GM19468 (cell line): ENCODE results near the gene HBE1.

ENCODE experiments used
- ATAC-seq: cut with Tn5 transposase; IDR thresholded peaks from one replicate; pipeline ENCODE4 v1.9.1; 2021; ENCODE audit warnings: mild to moderate bottlenecking, moderate library complexity, moderate number of reproducible peaks; ENCODE audit not compliant: unreplicated experiment; ENCODE audit errors: extremely low read depth

HBE1 gene

DNA sequence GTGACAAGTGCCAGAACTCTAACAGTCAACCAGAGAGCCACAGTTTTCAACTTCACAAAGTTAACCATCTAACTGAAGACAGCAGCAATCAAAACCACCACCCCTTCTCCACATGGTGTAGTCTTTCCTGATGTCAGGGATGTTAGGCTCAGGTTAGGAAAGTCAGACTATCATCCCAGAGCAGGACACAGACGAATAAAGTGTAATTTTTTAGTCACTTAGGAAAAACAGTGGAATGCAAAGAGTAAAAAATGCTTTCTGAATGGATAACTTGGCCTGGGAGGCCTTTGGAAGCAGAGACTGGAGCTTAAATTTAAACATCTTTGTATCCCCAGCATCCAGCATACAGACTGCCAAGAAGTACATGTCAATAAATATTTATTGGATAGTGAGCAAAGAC is 16.6 kb upstream of the HBE1 start:
- no peak for ATAC-seq

DNA sequence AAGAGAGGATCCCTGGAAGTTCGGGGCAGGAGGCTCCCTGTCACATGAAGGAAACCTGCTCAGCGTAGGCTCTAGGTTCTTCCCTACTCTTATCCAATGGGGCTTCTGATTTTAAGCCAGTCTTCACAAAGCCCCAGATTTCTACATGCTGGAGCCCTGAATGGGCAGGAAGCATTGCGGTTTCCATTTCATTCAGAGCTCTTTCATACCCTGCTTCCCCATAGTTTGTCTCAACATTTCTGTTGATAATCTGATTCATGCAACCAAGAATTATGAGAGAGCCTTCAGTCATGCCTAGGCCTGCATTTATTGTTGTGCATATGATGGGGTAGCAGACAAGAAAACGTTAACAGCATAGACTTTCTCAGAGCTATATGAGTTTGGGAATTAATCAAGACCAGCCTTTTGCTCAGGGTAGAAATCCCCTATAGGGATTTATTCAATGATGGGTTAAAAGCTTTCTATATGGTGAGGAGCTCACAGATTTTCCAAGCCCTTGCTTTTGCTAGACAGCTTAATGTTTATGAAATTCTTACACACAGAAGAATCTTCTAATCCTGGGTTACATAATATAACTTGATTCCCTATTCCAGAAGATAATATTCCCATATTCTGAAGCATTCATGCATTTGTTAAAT is 16.1 kb upstream of the HBE1 start:
- ATAC-seq = no peak

DNA sequence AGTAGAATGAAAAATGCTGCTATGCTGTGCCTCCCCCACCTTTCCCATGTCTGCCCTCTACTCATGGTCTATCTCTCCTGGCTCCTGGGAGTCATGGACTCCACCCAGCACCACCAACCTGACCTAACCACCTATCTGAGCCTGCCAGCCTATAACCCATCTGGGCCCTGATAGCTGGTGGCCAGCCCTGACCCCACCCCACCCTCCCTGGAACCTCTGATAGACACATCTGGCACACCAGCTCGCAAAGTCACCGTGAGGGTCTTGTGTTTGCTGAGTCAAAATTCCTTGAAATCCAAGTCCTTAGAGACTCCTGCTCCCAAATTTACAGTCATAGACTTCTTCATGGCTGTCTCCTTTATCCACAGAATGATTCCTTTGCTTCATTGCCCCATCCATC is 14.9 kb upstream of the HBE1 start:
- ATAC-seq = no peak

DNA sequence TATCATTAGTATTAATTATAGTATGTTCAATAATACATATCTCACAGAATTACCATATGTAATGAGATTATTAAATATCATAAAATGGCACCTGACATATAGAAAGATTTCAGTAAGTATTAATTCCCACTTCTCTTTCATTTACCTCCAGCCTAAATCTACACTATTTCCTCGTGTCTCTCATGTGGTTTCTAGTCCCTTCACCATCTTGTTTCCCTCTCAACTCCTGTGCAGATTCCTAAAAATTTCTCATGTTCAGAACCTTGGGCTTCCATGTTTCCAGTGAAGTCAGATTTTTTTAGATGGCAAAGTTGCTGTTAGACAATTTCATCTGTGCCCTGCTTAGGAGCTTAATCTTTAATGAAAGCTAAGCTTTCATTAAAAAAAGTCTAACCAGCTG is 14.1 kb upstream of the HBE1 start:
- ATAC-seq = no peak

DNA sequence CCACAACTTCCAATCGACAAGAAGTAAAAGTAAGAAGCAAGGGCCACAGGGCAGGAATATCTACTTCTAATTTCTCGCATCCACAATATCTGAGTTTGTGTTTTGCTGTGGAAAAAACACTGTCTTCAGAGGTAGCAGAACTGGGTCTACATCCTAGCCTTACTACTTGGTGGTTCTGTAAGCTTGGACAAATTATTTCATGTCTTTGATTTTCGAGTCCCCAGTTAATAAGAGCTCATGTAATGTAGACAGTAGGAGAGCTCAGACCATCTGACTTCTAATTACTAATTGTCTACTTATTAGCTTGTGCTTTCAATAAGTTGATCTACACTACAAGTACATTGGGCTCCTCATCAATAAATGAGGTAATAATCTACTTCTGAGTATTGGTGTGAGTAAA is 13.3 kb upstream of the HBE1 start:
- no peak for ATAC-seq

DNA sequence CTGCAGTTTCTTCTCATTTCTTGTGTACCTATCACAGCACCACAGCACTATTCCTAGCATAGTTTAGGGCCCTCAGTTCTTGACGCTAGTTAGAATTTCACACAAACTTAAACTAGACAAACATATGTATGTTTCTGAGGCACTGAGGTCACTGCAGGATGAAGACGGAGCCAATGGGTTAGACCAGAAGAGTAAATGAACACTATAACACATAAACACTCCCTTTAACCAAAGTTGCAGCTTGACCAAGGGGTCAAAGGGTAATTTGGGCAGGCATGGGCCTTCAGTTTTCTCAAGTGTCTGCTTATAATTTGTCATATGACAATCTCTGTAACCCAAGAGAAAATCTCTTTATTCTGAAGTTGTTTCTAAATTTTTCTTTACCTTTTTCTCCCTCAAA is 12.9 kb upstream of the HBE1 start:
- no peak for ATAC-seq

DNA sequence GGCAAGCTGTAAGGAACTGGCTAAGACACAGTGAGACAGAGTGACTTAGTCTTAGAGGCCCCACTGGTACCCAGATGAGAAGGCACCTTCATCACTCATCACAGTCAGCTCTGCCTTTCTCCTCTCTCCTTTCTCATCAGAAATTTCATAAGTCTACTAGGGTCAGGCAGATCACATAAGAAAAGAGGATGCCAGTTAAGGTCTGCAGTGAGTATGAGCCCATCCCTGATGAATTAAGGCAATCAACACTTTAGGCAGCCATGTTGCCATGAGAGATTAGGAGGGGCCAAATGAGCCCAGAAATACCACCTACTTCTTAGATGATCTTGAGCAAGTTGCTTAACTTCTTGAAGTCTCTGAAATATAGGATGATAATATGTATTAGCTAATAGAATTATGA is 11.9 kb upstream of the HBE1 start:
- no peak for ATAC-seq

DNA sequence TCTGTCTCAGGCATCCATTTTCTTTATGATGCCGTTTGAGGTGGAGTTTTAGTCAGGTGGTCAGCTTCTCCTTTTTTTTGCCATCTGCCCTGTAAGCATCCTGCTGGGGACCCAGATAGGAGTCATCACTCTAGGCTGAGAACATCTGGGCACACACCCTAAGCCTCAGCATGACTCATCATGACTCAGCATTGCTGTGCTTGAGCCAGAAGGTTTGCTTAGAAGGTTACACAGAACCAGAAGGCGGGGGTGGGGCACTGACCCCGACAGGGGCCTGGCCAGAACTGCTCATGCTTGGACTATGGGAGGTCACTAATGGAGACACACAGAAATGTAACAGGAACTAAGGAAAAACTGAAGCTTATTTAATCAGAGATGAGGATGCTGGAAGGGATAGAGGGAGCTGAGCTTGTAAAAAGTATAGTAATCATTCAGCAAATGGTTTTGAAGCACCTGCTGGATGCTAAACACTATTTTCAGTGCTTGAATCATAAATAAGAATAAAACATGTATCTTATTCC is 10.9 kb upstream of the HBE1 start:
- peak; percentile 96 for ATAC-seq

DNA sequence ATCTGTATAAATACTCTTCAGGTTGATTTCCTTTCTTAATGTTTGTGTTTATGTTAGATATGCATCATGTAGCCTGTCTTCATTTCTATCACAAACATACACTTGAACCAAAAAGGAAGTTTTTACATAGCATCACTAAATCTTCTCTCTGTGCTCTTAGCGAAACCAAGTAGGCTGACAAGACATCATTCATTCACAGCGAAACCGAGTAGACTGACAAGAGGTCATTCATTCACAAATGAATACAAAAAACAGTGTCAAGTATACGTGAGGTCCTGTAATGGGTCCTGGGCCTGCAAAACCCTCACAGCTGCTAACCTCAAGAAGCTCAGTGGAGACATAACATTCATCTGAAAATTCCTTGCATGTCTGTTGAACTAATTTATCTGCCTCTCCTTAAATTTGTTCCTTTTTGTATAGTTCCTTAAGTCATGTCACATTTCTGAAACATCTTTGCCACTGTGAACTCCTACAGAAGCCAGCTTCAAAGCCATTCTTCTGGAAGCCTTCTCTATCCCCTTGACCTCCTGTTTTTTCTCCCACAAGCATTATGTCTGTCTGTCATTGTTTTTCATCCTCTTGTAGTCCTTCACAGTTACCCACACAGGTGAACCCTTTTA is 9.8 kb upstream of the HBE1 start:
- ATAC-seq = no peak

DNA sequence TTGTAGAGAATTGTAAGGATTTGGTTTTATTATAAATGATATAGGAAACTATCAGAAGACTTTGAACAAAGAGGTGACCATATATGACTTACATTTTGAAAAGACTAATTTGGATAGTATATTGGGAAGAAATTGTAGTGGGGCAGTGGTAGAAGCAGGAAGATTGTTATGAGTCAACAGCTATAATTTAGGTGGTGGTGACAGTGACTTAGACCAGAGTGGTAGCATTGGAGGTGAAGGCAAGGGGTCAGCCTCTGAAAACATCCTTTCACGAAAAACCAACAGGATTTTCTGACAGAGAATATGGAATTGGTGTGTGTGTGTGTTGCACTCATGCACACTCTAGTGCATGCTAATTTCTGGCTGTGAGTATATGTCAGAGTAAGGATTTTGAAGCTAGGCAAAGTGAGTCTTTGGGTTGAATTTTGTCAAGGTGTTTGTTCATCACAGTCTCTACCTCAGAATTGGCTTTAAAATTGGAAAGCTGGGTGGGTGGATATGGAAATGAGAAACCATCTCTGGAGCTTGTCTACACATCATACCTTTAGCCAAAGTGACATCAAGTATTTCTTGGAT is 8.2 kb upstream of the HBE1 start:
- ATAC-seq = no peak

DNA sequence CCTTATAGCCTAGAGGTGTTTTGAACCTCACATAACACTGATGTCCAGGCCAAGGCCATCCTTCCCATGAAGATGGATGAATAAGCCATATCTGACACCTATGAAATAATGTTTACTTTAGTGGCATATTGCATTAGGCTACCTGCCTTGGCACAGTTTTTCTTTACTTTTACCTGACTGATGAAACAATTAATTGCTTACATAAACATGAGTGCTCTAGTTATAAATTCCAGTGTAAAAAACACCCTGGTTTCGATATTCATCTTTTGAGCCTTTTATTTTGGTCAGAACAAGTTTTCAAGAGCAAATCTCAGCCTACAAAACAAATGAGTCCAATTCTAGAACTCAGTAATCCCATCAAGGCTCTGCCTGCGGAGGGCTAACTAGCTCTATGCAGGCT is 7.0 kb upstream of the HBE1 start:
- ATAC-seq = no peak

DNA sequence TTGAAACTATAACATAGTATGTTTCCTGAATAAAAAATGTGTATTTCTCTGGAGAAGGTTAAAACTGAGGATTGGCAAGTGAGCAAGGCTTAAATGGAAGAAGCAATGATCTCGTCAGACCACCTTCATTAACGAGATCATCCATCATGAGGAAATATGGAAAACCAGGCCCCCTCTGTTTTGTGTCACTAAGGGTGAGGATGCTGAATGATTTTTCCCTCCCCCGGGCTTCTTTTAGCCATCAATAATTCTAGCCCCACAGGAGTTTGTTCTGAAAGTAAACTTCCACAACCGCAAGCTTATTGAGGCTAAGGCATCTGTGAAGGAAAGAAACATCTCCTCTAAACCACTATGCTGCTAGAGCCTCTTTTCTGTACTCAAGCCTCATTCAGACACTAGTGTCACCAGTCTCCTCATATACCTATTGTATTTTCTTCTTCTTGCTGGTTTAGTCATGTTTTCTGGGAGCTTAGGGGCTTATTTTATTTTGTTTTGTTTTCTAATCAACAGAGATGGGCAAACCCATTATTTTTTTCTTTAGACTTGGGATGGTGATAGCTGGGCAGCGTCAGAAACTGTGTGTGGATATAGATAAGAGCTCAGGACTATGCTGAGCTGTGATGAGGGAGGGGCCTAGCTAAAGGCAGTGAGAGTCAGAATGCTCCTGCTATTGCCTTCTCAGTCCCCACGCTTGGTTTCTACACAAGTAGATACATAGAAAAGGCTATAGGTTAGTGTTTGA is 5.8 kb upstream of the HBE1 start:
- no peak for ATAC-seq

DNA sequence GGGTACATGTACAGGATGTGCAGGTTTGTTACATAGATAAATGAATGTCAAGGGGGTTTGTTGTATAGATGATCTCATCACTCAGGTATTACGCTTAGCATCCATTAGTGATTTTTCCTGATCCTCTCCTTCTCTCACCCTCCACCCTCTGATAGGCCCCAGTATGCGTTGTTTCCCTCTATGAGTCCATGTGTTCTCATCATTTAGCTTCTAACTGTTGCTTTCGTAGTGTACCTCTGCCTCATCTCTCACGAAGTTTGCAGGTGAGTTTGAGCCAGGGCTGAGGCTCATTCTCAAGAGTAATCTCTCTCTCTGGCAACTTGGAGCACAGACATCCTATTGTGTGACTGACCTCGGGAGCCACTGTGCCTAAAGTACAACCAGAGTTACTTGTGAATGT is 4.7 kb upstream of the HBE1 start:
- ATAC-seq = no peak

DNA sequence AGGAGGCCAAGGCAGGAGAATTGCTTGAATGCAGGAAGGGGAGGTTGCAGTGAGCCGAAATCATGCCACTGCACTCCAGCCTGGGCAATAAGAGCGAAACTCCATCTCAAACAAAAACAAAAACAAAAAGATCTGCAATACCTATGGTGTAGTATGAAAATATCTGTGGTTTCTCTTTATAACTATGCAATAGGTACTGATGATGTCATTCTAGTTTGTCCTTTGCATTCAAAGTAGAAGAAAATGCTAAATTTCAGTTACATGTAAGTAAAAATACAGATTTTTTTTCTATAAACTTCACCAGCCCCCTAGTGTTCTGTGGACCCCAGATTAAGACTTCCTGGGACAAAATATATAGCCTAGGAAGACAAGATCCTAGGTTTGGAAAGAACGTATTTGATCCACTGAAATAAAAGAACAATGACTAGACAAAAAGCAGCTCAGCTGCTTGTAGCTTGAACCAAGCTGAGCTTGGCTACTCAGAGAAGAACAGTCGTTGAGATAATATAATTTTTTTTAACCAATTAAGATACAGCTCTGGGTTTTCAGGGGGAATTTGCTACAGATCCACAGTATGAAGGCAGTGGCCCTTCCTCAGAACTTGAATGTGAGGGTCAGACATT is 2.8 kb upstream of the HBE1 start:
- no peak for ATAC-seq

DNA sequence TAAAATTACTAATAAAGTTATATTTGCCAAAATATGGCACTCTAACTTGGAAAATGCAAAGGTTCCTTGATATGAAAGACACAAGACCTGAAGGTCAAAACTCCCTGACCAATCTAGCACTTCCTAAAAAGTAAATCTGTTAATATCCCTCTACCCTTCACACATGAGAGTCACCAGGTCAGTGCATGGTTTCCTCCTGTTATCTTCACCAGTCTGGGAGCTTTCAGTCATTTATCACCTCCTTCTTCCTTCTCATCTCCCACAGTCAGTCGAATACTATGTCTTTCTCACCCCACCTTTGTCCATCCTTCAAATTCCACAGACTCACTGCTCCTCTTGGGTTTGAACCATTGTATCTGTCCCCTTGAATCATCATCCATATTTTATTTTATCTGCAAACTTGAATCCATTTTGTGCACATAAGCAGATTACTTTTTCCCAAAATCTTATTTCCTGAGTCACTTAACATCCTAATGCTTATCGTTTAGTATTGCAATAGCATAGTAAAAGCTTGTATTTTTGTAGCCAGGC is 2.6 kb downstream of the HBE1 start:
- ATAC-seq = no peak

DNA sequence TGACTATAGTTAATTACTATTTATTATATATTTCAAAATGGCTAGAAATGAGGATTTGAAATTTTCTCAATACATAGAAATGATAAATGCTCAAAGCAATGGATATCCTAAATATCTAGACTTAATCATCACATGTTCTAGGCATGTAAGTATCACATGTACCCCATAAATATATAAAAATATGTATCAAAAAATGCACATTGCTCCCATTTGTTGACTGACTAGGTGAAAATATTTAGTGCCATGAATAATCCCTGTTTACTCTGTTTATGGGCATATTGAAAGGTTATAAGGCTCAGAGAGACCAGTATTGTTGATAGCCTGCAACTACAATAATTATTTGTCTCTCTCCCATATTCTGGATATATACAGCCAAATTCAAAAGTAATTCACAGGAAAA is 3.1 kb downstream of the HBE1 start:
- ATAC-seq = no peak

DNA sequence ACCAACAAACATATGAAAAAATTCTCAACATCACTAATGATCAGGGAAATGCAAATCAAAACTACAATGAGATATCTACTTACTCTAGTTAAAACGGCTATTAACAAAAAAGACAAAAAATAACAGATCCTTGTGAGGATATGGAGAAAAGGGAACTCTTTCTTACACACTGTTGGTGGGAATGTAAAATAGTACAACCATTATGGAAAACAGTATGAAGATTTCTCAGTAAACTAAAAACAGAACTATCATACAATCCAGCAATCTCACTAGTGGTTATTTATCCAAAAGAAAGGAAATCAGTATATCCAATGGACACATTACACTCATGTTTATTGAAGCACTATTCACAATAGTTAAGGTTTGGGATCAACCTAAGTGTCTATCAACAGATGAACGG is 3.9 kb downstream of the HBE1 start:
- no peak for ATAC-seq

DNA sequence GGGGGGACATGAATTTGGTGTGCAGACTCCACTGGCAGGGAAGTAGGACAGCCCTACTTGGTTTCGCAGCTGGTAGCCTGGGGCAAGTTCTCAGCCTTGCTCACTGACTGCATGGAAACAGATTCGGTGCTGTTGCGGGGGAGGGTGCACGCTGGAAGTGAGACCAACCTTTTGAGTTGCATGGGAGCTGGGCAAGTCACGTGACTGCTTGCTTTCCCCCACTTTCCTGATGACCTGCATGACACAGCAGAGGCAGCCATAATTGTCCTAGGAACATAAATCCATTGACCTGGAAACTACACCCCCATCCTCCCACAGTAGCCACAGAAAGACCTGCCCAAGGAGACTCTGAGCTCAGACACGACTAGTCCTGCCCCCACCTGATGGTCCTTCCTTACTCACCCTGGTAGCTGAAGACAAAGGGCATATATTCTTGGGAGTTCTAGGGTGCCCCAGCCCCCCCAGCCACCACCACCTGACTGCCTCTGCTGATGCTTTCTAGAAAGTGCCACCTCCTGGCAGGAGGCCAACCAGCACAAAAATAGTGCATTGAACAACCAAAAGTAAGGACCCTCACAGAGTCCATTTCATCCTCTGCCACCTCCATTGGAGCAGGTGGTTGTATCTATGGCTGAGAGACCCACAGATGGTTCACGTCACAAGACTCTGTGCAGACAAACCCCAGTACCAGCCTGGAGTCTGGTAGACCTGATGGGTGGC is 11.0 kb downstream of the HBE1 start:
- no peak for ATAC-seq

DNA sequence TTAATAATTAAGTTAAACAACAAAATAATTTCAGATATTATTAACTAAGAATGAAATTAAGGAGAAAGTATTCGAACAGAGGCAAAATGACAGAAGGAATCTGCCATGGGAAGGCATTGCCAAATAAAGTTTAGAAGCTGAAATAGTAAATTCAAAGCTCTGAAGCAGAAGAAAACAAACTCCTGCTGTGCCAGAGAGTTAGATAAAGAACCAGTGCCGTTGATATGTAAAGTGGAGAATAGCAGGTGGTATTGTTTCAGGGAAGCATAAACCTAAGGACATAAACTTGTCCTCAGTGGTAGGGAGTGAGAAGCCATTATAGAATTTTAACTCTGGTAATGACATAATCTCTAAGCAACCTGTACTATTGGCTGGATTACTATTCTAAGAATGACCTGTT is 12.4 kb downstream of the HBE1 start:
- no peak for ATAC-seq
